AG09309 (cell line): ENCODE data around the gene PKDREJ.

ENCODE experiments used
- DNase-seq: peaks from one replicate; pipeline ENCODE4 v3.0.0-alpha.2; 2010; ENCODE audit warnings: low read depth
- H3K4me3 ChIP-seq: 2 replicates; pipeline ENCODE4 v1.5.1; 2011; ENCODE audit warnings: mild to moderate bottlenecking, low read depth, low read length, moderate library complexity; ENCODE audit not compliant: control insufficient read depth
- TF ChIP-seq, protein P1 (sequence below): IDR thresholded peaks from 2 replicates; pipeline ENCODE4 v1.5.1; 2011; ENCODE audit warnings: mild to moderate bottlenecking, low read depth, low read length, inconsistent platforms; ENCODE audit not compliant: insufficient read depth, control insufficient read depth; ENCODE audit errors: missing control alignments

Gene PKDREJ

GRCh38 chr22:46238541-46238940 lies 24.6 kb downstream of the PKDREJ start:
- no peak overlapping the region for H3K4me3 ChIP-seq
- no peak for DNase-seq
- TF ChIP-seq, protein P1, sequence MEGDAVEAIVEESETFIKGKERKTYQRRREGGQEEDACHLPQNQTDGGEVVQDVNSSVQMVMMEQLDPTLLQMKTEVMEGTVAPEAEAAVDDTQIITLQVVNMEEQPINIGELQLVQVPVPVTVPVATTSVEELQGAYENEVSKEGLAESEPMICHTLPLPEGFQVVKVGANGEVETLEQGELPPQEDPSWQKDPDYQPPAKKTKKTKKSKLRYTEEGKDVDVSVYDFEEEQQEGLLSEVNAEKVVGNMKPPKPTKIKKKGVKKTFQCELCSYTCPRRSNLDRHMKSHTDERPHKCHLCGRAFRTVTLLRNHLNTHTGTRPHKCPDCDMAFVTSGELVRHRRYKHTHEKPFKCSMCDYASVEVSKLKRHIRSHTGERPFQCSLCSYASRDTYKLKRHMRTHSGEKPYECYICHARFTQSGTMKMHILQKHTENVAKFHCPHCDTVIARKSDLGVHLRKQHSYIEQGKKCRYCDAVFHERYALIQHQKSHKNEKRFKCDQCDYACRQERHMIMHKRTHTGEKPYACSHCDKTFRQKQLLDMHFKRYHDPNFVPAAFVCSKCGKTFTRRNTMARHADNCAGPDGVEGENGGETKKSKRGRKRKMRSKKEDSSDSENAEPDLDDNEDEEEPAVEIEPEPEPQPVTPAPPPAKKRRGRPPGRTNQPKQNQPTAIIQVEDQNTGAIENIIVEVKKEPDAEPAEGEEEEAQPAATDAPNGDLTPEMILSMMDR = no peak

GRCh38 chr22:46237453-46238124 lies 25.6 kb downstream of the PKDREJ start:
- TF ChIP-seq, protein P1 = no peak
- H3K4me3 ChIP-seq = no peak overlapping the region
- DNase-seq = no peak

DNA sequence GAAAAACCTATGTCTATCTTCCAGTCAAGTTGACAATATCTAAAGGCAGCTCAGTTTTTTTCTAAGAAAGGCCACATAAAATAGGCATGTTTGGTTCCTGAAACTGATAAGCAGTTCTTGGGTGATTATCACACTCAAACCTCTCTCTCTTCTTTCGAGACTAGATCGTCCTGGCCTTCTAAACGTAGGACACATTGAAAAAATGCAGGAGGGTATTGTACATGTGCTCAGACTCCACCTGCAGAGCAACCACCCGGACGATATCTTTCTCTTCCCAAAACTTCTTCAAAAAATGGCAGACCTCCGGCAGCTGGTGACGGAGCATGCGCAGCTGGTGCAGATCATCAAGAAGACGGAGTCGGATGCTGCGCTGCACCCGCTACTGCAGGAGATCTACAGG lies 28.2 kb downstream of the PKDREJ start:
- no peak overlapping the region for H3K4me3 ChIP-seq
- no peak for DNase-seq
- TF ChIP-seq, protein P1 = no peak

DNA sequence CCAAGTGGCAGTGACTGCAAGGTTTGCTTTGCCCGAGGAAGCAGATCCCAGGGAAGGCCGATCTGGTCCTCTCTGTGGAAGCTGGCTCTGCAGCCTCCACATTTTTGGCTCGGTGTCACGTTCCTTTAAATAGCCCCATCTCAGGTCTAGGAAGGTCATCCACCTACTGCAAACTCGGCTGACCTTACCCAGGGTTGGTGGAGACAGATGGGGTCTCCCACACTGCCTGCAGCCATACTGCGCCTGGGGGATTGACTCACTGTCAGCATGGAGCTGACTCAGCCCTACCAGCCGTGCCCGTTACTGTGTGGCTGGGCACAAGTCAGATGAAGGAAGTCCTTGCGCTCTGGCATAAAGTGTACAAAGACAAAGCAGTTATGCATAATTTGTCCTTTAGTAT lies 29.9 kb downstream of the PKDREJ start:
- DNase-seq = no peak
- H3K4me3 ChIP-seq = no peak overlapping the region
- TF ChIP-seq, protein P1 = no peak

DNA sequence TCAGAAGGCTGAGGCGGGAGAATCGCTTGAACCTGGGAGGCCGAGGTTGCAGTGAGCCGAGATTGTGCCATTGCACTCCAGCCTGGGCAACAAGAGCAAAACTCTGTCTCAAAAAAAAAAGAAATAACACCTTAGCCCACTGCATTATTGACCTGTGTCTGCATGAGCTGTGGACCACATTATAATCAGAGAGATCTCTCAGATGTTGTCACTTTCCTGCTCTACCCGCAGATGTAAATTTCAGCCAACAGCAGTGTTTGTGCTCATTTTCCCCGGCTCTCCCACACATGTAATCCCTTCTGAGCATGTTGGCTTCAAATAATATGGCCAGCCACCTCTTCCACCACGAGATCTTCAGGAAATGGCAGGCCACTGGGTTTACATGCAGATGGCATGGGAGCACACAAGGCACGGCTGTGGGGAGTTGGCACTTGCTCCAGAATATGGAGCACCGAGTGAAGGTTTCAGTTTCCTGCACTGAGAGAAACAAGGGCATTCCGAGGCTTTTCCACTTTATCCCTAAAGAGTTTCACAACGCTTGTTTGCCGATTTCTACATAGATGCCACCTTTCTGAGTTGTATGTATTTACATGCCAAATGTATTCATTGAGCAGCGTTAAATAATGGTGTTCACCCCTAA lies 32.8 kb downstream of the PKDREJ start:
- H3K4me3 ChIP-seq = no peak overlapping the region
- no peak for DNase-seq
- TF ChIP-seq, protein P1 = no peak

- TF ChIP-seq, protein P1 = no peak
- H3K4me3 ChIP-seq = no peak overlapping the region
- DNase-seq = peak; percentile 13
Observed at GRCh38 chr22:46229701-46230100, 33.4 kb downstream of the PKDREJ start.
